ENCODE data around the gene TTLL10. TPM values are rescaled to one million over a fixed set of nuclear protein-coding genes. Genes with fewer than 3 reads are reported as not detected.
A peak's percentile ranks its signal among the peaks of the same experiment; 100 is the strongest.

Gene TTLL10
- total RNA-seq, 4 donors from 2014 or later = 0.23 TPM; not detected in 3

GRCh38 chr1:1243807-1244191 is 70.1 kb downstream of the TTLL10 start:
- ATAC-seq = no peak
- no peaks in the 10 kb centered on the region for H3K9me3 ChIP-seq
- TF ChIP-seq EP300 (IDR thresholded peaks at IDR 0.05) (no peak), POLR2AphosphoS5 (IDR thresholded peaks at IDR 0.05) (no peak), CTCF (IDR thresholded peaks at IDR 0.05) (no peak), POLR2A (IDR thresholded peaks at IDR 0.05) (no peak)
- peaks cover 0 to 16% (median 0%) of the 10 kb centered on the region in 3 donors for H3K4me1 ChIP-seq
- peaks cover 72% of the 10 kb centered on the region for H3K27me3 ChIP-seq
- H3K36me3 ChIP-seq = peaks cover 0 to 25% of the 10 kb centered on the region in 2 donors
- no peak overlapping the region for H3K27ac ChIP-seq
- H3K4me3 ChIP-seq = no peak overlapping the region
- WGBS, 2 donors (ENCODE audit: low coverage in 1 of 2) = no CpG with 5 or more reads among the region's 23 CpGs

- Histone ChIP-seq H3K27ac (no peak overlapping the region), H3K27me3 (peaks cover 67% of the 10 kb centered on the region), H3K4me3 (no peak overlapping the region), H3K9me3 (no peaks in the 10 kb centered on the region), H3K4me1 (peaks cover 0 to 16% (median 0%) of the 10 kb centered on the region in 3 donors), H3K36me3 (peaks cover 0 to 25% of the 10 kb centered on the region in 2 donors)
- 74% methylated on average over 9 of the region's 30 CpGs; no CpG with 5 or more reads in 1 of the 2 donors for WGBS, 2 donors (ENCODE audit: low coverage in 1 of 2)
- TF ChIP-seq POLR2AphosphoS5 (IDR thresholded peaks at IDR 0.05) (no peak), CTCF (IDR thresholded peaks at IDR 0.05) (no peak), POLR2A (IDR thresholded peaks at IDR 0.05) (no peak), EP300 (IDR thresholded peaks at IDR 0.05) (no peak)
- ATAC-seq = no peak
Observed at GRCh38 chr1:1244192-1244811, 70.6 kb downstream of the TTLL10 start.

GRCh38 chr1:1245178-1245816 is 71.6 kb downstream of the TTLL10 start:
- Histone ChIP-seq H3K9me3 (no peaks in the 10 kb centered on the region), H3K27me3 (peaks cover 57% of the 10 kb centered on the region), H3K27ac (no peak overlapping the region), H3K4me3 (no peak overlapping the region), H3K36me3 (peaks cover 0 to 25% of the 10 kb centered on the region in 2 donors), H3K4me1 (peaks cover 0 to 16% (median 0%) of the 10 kb centered on the region in 3 donors)
- WGBS, 2 donors (ENCODE audit: low coverage in 1 of 2) = no CpG with 5 or more reads among the region's 23 CpGs
- TF ChIP-seq CTCF (IDR thresholded peaks at IDR 0.05) (no peak), EP300 (IDR thresholded peaks at IDR 0.05) (no peak), POLR2A (IDR thresholded peaks at IDR 0.05) (no peak), POLR2AphosphoS5 (IDR thresholded peaks at IDR 0.05) (no peak)
- ATAC-seq = no peak

GRCh38 chr1:1245817-1246576 is 72.3 kb downstream of the TTLL10 start:
- peak overlapping the region in 1 of 2 donors; percentile 8 for H3K4me3 ChIP-seq
- H3K27ac ChIP-seq = no peak overlapping the region
- peaks cover 0 to 32% of the 10 kb centered on the region in 2 donors for H3K36me3 ChIP-seq
- H3K4me1 ChIP-seq = peaks cover 0 to 16% (median 0%) of the 10 kb centered on the region in 3 donors
- H3K9me3 ChIP-seq = no peaks in the 10 kb centered on the region
- TF ChIP-seq EP300 (IDR thresholded peaks at IDR 0.05) = no peak
- TF ChIP-seq POLR2AphosphoS5 (IDR thresholded peaks at IDR 0.05) = no peak
- TF ChIP-seq CTCF (IDR thresholded peaks at IDR 0.05) = no peak
- no peak for TF ChIP-seq POLR2A (IDR thresholded peaks at IDR 0.05)
- no peak for ATAC-seq
- peaks cover 50% of the 10 kb centered on the region for H3K27me3 ChIP-seq
- 88% methylated on average over 5 of the region's 45 CpGs; no CpG with 5 or more reads in 1 of the 2 donors for WGBS, 2 donors (ENCODE audit: low coverage in 1 of 2)

All from gastroesophageal sphincter (tissue), 4 donors.